Liver (tissue), 9 donors: ENCODE measurements around the gene RELL1. TPM values are rescaled to one million over a fixed set of nuclear protein-coding genes. Genes with fewer than 3 reads are reported as not detected.

Experiments used
- DNase-seq: peaks from one replicate; pipeline ENCODE4 v3.0.0-alpha.2; 2017; ENCODE audit warnings: low spot score
- H3K27ac ChIP-seq, 2 donors: one replicate each; pipeline ENCODE4 v1.7.0; 2013; ENCODE audit warnings: inconsistent platforms in 2 of 2, low read length in 2 of 2, control low read depth in 1 of 2, low read depth in 1 of 2, mild to moderate bottlenecking in 1 of 2
- H3K27me3 ChIP-seq, 4 donors: one replicate each; pipeline versions ENCODE4 v1.6.1 to v1.7.0; 2013; ENCODE audit warnings: low read length in 3 of 4, inconsistent platforms in 1 of 4, mild to moderate bottlenecking in 1 of 4, moderate library complexity in 1 of 4; ENCODE audit not compliant: control insufficient read depth in 4 of 4, insufficient read depth in 4 of 4
- H3K36me3 ChIP-seq, 4 donors: one replicate each; pipeline versions ENCODE4 v1.6.1 to v1.7.0; 2013; ENCODE audit warnings: low read length in 3 of 4, mild to moderate bottlenecking in 3 of 4, low read depth in 1 of 4, moderate library complexity in 1 of 4; ENCODE audit not compliant: control insufficient read depth in 4 of 4, insufficient read depth in 3 of 4
- H3K4me1 ChIP-seq, 4 donors: one replicate each; pipeline versions ENCODE4 v1.6.1 to v1.7.0; 2013; ENCODE audit warnings: low read length in 3 of 4, mild to moderate bottlenecking in 3 of 4, moderate library complexity in 1 of 4; ENCODE audit not compliant: control insufficient read depth in 4 of 4, insufficient read depth in 4 of 4
- H3K4me3 ChIP-seq, 3 donors: one replicate each; pipeline versions ENCODE4 v1.6.1 to v1.7.0; 2013; ENCODE audit warnings: low read length in 3 of 3, control low read depth in 1 of 3, low read depth in 1 of 3, mild to moderate bottlenecking in 1 of 3
- H3K9ac ChIP-seq, 2 donors: one replicate each; pipeline ENCODE4 v1.7.0; 2013; ENCODE audit warnings: low read length in 2 of 2, mild to moderate bottlenecking in 2 of 2, moderate library complexity in 2 of 2, control low read depth in 1 of 2, low read depth in 1 of 2
- H3K9me3 ChIP-seq, 4 donors: one replicate each; pipeline versions ENCODE4 v1.6.1 to v1.7.0; 2013; ENCODE audit warnings: low read length in 3 of 4; ENCODE audit not compliant: control insufficient read depth in 4 of 4
- CTCF ChIP-seq: fragments of 150-350 bp; IDR thresholded peaks from 2 replicates; pipeline ENCODE4 v1.5.1; 2017; ENCODE audit warnings: improper control_type of control experiment, low read depth, low read length; ENCODE audit not compliant: missing input control
- FOXA1 ChIP-seq: IDR thresholded peaks from 2 replicates; pipeline ENCODE4 v1.6.1; 2016; ENCODE audit warnings: antibody characterized with exemption
- FOXA2 ChIP-seq: IDR thresholded peaks from 2 replicates; pipeline ENCODE4 v1.6.1; 2016; ENCODE audit warnings: antibody characterized with exemption
- GABPA ChIP-seq, 2 donors: IDR thresholded peaks in 1 of 2; conservative IDR thresholded peaks in 1 of 2; 2 replicates each; pipeline ENCODE4 v1.6.1; 2016; ENCODE audit warnings: antibody characterized with exemption in 2 of 2, mild to moderate bottlenecking in 1 of 2, moderate library complexity in 1 of 2
- HNF4A ChIP-seq, 2 donors: conservative IDR thresholded peaks; 2 replicates each; pipeline ENCODE4 v1.6.1; 2016; ENCODE audit warnings: antibody characterized with exemption in 2 of 2, mild to moderate bottlenecking in 2 of 2
- HNF4G ChIP-seq: IDR thresholded peaks from 2 replicates; pipeline ENCODE4 v1.6.1; 2016; ENCODE audit warnings: antibody characterized with exemption
- JUND ChIP-seq, 2 donors: IDR thresholded peaks; 2 replicates each; pipeline ENCODE4 v1.6.1; 2016; ENCODE audit warnings: antibody characterized with exemption in 2 of 2
- MAX ChIP-seq: IDR thresholded peaks from 2 replicates; pipeline ENCODE4 v1.6.1; 2016; ENCODE audit warnings: antibody characterized with exemption
- NR2F2 ChIP-seq: IDR thresholded peaks from 2 replicates; pipeline ENCODE4 v1.6.1; 2016; ENCODE audit warnings: antibody characterized with exemption
- RAD21 ChIP-seq, 2 donors: IDR thresholded peaks; 2 replicates each; pipeline ENCODE4 v1.6.1; 2016; ENCODE audit warnings: antibody characterized with exemption in 2 of 2, mild to moderate bottlenecking in 2 of 2
- REST ChIP-seq: IDR thresholded peaks from 2 replicates; pipeline ENCODE4 v1.6.1; 2016; ENCODE audit warnings: antibody characterized with exemption, mild to moderate bottlenecking
- RXRA ChIP-seq, 2 donors: IDR thresholded peaks; 2 replicates each; pipeline ENCODE4 v1.6.1; 2017 to 2018; ENCODE audit warnings: antibody characterized with exemption in 2 of 2, mild to moderate bottlenecking in 1 of 2
- SP1 ChIP-seq: IDR thresholded peaks from 2 replicates; pipeline ENCODE4 v1.6.1; 2018; ENCODE audit warnings: antibody characterized with exemption, mild to moderate bottlenecking
- TAF1 ChIP-seq: conservative IDR thresholded peaks from 2 replicates; pipeline ENCODE4 v1.6.1; 2016; ENCODE audit warnings: antibody characterized with exemption, mild to moderate bottlenecking
- YY1 ChIP-seq: IDR thresholded peaks from 2 replicates; pipeline ENCODE4 v1.6.1; 2016; ENCODE audit warnings: antibody characterized with exemption, mild to moderate bottlenecking
- ZBTB33 ChIP-seq: IDR thresholded peaks from 2 replicates; pipeline ENCODE4 v1.6.1; 2016; ENCODE audit warnings: antibody characterized with exemption
- WGBS: extraction: QIAGEN DNeasy Blood & Tissue Kit; methylation state at CpG from one replicate; pipeline ENCODE4 v1.1.7; 2013; 5-methylcytosine and 5-hydroxymethylcytosine counted together
- polyA plus RNA-seq, 2 donors: library from polyadenylated mRNA; stranded (reverse) in 1 of 2; unstranded in 1 of 2; fragments of 200-250 nt in 1 of 2; fragments of >200 nt in 1 of 2; fragmentation: Nextera tagmentation in 1 of 2; extraction: Ambion mirVana in 1 of 2; gene quantifications; one replicate each; pipeline versions ENCODE4 v1.2.1 to v1.2.3, GENCODE V29; 2013 to 2015
- total RNA-seq, 2 donors: library from RNA; depleted of rRNA; stranded (reverse); fragments of >200 nt; gene quantifications; one replicate each; pipeline ENCODE4 v1.2.3, GENCODE V29; 2014
- donor health status: healthy.
- donor health status: healthy.
- donor health status: healthy.
- donor health status: healthy.
- donor health status: healthy.

RELL1 gene
- total and polyA plus RNA-seq, 4 donors: 1.5 to 16.8 (median 7.3) TPM

DNA sequence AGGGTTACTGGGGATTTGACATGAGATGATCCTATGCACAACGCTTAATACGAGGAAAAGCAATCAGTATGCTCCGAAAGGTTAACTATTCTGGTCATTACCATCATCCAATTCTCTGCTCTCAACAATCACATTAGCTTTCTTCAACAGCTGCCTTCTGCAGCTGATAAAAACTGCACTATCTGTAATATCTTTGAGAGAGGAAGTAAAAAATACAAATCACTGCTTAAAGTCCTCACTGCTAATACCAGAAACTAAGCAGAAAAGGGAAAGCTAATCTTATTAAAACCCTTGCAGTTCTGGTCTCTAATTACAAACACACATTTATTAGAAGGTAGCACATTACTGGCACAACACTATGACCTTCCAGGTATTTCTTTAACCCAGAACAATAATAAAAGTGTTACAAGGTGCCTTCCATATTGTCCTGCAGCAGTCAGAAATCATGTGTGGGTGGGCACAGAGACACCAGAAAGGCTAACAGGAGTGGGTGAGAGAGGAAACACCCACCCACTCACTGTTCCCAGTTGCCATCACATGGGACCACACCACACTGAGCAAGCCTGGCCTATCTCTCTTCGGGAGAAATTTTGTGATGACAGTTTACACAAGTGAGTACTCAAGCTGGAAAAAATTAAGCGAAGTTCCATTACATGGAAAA is 71.0 kb downstream of the RELL1 start:
- TF ChIP-seq REST (no peak), CTCF (no peak), ZBTB33 (no peak), HNF4A (conservative IDR thresholded peaks at IDR 0.05) (no peak), YY1 (no peak), TAF1 (no peak), FOXA2 (no peak), FOXA1 (no peak), RAD21 (IDR thresholded peaks at IDR 0.05) (no peak), HNF4G (no peak), MAX (no peak), SP1 (no peak), GABPA (IDR thresholded peaks at IDR 0.05 in 1 of 2, conservative IDR thresholded peaks at IDR 0.05 in 1 of 2) (no peak), JUND (IDR thresholded peaks at IDR 0.05) (no peak)
- no peak overlapping the region for H3K4me3 ChIP-seq
- 86% methylated on average over 5 of the region's 5 CpGs for WGBS

GRCh38 chr4:37612811-37613210 is 73.4 kb downstream of the RELL1 start:
- no peak overlapping the region for H3K27ac ChIP-seq
- no peak overlapping the region for H3K4me3 ChIP-seq
- peaks cover 0 to 2% (median 0%) of the 10 kb centered on the region in 4 donors for H3K9me3 ChIP-seq
- no peak overlapping the region for H3K9ac ChIP-seq
- WGBS: 85% methylated on average over 1 of the region's 1 CpG
- H3K27me3 ChIP-seq: no peaks in the 10 kb centered on the region
- H3K36me3 ChIP-seq: peaks cover 0 to 2% (median 0%) of the 10 kb centered on the region in 4 donors
- no peaks in the 10 kb centered on the region for H3K4me1 ChIP-seq
- DNase-seq: no peak
- TF ChIP-seq CTCF (no peak), FOXA2 (no peak), RXRA (IDR thresholded peaks at IDR 0.05) (no peak), HNF4A (conservative IDR thresholded peaks at IDR 0.05) (no peak), MAX (no peak), SP1 (no peak), YY1 (no peak), GABPA (IDR thresholded peaks at IDR 0.05 in 1 of 2, conservative IDR thresholded peaks at IDR 0.05 in 1 of 2) (no peak), RAD21 (IDR thresholded peaks at IDR 0.05) (no peak), NR2F2 (no peak), HNF4G (no peak), REST (no peak), TAF1 (no peak)

More for the DNA sequence above, 71.0 kb downstream of the RELL1 start:
- H3K36me3 ChIP-seq: peaks cover 0 to 2% (median 0%) of the 10 kb centered on the region in 4 donors
- no peak overlapping the region for H3K9ac ChIP-seq
- H3K9me3 ChIP-seq: no peaks in the 10 kb centered on the region
- H3K27ac ChIP-seq: no peak overlapping the region
- no peaks in the 10 kb centered on the region for H3K27me3 ChIP-seq
- no peak for DNase-seq
- no peaks in the 10 kb centered on the region for H3K4me1 ChIP-seq
